Esophagus mucosa (tissue), 1 donor: ENCODE measurements around the gene HAPLN2. TPM values are rescaled to one million over a fixed set of nuclear protein-coding genes. Genes with fewer than 3 reads are reported as not detected.

Source experiments
- ATAC-seq: fragments of 200-7000 bp; cut with Tn5 transposase; one replicate; pipeline ENCODE4 v1.9.1; 2020
- total RNA-seq: library from RNA; stranded (reverse); gene quantifications from one replicate; pipeline ENCODE4 v1.2.4, GENCODE V29; 2023
- donor health status: DM: yes; HTN: yes; CAD: no.

HAPLN2 gene
- total RNA-seq, 1 donor from 2014 or later: not detected

GRCh38 chr1:156646738-156647211 is 27.6 kb downstream of the HAPLN2 start:
- ATAC-seq: no peak

DNA sequence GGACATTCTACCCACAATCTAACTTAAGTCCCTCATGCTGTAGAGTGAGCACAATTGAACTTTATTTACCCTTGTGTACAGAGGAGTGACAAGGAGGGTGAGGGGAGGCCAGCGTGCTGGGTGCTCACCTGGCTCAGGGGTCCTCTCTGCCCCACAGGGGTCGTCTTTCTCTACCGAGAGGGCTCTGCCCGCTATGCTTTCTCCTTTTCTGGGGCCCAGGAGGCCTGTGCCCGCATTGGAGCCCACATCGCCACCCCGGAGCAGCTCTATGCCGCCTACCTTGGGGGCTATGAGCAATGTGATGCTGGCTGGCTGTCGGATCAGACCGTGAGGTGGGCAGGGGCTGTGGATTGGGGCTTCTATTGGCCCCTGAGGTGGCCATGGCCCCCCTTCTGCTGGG is 28.1 kb downstream of the HAPLN2 start:
- ATAC-seq: no peak

- ATAC-seq: no peak
These were observed 29.3 kb downstream of the HAPLN2 start for GRCh38 chr1:156648496-156648895.

DNA sequence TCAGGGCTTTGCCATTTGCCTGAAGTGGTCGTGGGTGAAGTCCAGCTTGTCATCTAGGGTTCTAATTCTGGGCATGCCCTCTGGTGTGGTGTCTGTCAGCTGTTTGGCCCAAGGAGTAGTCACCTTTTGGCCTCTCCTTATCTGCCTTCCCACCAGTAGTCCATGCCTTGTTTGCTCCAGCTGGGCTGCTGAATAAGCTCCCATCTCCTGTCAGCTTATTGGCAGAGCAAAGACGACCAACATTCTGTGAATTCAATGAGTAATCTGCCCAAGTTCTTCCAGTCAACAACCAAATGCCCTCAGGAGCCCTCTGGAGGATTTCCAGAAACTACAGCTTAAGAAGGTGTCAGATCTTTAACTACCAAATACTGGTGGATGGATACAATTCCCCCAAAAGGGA is 29.7 kb downstream of the HAPLN2 start:
- no peak for ATAC-seq

- no peak for ATAC-seq
These were observed 33.1 kb downstream of the HAPLN2 start for GRCh38 chr1:156652131-156652991.

- ATAC-seq: no peak
These were observed 33.8 kb downstream of the HAPLN2 start for GRCh38 chr1:156652992-156653355.

DNA sequence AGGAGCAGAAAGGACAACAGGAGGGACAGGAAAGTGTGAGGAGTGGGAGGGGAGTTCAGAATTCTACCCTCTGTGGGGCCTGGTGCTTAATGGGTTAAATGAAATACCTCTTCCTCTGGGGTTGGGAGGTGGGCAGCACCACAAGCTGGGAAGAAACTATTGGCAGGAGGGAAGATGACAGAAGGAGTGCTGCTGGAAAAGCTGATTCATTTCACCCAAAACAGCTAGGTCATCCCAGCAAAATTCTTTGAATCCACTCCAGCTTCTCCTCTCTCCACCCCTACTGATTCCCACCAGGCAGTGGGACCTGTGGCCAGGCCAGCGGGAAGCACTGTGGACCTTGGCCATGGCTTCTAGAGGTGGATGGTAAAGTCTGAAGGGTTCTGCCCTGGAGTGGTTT is 35.5 kb downstream of the HAPLN2 start:
- ATAC-seq: no peak

- no peak for ATAC-seq
These were observed 36.1 kb downstream of the HAPLN2 start for GRCh38 chr1:156655151-156655903.

GRCh38 chr1:156655904-156656516 is 36.8 kb downstream of the HAPLN2 start:
- no peak for ATAC-seq

- ATAC-seq: peak; percentile 10
These were observed 37.9 kb downstream of the HAPLN2 start for GRCh38 chr1:156656806-156657740.

- no peak for ATAC-seq
These were observed 38.6 kb downstream of the HAPLN2 start for GRCh38 chr1:156657741-156658319.

- ATAC-seq: no peak
These were observed 39.3 kb downstream of the HAPLN2 start for GRCh38 chr1:156658496-156658895.

DNA sequence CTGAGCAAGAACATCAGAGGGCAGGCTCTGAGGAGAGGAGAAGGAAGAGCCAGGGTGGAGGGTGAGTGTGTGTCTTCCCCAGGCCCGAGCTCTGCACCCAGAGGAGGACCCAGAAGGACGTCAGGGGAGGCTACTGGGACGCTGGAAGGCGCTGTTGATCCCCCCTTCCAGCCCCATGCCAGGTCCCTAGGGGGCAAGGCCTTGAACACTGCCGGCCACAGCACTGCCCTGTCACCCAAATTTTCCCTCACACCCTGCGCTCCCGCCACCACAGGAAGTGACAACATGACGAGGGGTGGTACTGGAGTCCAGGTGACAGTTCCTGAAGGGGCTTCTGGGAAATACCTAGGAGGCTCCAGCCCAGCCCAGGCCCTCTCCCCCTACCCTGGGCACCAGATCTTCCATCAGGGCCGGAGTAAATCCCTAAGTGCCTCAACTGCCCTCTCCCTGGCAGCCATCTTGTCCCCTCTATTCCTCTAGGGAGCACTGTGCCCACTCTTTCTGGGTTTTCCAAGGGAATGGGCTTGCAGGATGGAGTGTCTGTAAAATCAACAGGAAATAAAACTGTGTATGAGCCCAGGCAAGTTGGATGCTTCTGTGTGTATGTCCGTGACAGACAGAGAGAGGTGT is 39.8 kb downstream of the HAPLN2 start:
- ATAC-seq: no peak

DNA sequence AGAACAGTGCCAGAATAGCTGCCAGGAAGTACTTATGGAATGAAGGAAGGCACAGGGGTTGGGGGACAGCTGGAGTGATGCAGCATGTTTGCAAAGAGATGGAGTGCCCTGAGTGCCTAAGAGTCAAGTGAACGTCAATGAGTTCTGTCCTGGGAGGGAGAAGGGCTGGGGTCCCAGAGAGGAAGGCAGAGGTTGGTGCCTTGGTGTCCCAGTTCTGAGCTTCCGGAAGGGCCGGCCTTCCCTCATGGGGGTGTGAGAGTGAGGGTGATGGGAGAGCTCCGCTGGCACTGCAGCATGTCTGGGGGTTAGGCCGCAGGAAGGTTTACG is 40.4 kb downstream of the HAPLN2 start:
- no peak for ATAC-seq

DNA sequence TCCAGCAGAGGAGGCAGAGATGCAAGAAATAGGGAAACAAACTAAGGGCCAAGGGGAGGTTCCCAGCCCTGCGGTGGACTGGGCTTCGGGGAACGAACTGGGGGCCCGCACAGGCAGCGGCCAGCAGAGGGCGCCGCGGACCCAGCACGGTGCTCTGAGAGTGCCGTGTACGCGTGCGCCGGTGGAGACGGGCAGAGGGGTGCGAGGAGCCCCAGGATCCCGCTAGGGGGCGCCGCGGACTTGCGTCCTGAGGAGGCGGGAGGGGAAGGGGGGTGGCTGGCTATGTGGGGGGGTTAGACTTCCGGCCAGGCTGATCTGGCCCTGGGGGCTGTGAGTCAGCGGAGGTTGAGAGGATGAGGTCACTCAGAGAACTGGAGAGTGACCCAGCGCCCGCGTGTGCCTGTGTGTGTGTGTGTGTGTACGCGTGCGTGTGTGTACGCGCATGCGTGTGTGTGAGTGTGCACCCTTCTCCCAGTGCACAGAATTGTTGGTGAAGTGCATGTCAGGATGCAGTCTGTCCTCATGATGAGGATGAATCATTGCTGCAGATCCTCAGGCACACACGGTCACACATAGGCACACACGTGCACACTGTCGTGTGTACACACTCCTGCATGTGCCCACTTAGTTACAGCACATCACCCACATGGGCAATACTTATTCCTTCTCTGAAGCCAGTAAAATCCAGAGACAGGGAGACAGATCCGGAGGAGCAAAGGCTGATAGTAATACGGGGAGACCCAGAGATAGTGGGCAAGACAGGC is 41.0 kb downstream of the HAPLN2 start:
- peak; percentile 89 for ATAC-seq

DNA sequence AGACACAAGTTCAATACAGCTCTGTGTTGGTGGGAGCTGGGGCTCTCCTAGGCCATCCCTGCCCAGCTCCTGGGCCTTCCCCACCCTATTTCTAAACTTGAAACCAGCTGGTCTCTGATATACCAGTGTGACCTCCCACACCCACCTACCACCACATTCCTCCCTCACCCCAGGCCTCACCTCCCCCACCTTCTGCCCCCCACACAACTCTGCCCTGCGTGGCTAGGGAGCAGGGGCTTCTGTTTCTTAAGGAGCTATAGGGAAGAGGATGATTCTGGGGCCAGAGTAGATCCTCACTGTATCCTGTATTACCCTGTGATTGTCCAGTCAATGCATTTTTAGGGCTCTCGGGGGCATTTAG is 41.5 kb downstream of the HAPLN2 start:
- ATAC-seq: no peak

GRCh38 chr1:156662005-156662799 is 43.0 kb downstream of the HAPLN2 start:
- no peak for ATAC-seq

GRCh38 chr1:156662800-156663055 is 43.5 kb downstream of the HAPLN2 start:
- ATAC-seq: no peak

DNA sequence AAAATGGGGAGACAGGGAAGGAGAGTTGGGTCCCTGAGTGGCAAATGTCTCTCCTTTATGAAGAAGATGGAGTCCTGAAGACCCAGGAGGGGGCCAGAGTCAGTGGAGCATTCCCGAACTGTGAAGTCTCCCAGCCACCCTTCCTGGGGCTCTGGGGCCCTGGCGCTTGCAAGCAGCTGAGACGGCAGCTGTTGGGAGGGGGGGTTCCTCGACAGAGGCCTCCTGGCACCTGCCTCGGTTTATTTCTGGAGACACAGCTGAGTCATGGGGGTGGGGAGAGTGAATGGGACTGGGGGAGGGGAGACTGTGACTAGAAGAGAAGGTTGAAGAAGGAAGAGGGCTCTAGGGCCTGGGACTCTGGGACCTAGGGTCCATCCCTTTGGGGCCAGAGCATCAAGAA is 44.0 kb downstream of the HAPLN2 start:
- ATAC-seq: no peak

DNA sequence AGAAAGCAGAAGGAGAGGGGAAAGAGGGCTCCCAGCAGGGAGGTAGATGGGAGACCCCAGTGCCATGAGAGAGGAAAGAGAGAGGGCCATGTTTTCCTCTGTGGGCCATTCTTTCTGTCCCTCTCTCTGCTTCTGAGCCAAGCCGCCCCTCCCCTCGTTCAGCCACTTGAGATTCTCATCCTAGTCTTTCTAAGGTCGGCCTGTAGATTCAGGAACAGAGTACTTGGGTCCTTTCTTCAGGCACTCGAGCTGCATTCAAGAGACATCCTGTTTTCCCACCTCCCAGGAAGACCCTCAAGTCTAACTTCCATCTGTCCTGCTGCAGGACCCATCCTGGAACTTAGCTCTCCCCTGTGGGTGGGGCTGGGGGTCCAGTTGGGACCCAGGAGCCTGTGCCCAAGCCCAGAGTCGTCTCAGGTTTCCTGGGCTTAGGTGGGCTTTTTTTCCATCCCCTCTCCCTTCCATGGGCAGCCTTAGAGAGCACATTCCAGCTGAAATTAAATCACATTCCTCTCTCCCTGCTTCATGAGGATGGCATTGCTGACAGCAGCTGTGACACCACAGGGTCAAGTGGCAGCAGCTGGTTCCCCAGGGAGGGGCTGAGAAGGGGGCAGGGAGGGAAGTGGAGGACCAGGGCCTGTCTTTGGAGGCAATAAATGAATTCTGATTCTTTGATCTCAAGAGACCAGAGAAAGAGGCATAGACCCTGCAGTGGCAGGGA is 45.0 kb downstream of the HAPLN2 start:
- no peak for ATAC-seq
